22Rv1 (cell line): Measurements from ENCODE around the gene CFAP45.

ENCODE experiments used
- H3K27ac ChIP-seq: fragments of 450-650 bp; 2 replicates; pipeline ENCODE4 v1.5.1; 2017
- ZFX ChIP-seq: fragments of 450-650 bp; IDR thresholded peaks from 2 replicates; pipeline ENCODE4 v1.6.1; 2017; ENCODE audit warnings: antibody characterized with exemption, borderline replicate concordance
- TF ChIP-seq, protein P1 (sequence below): fragments of 450-650 bp; IDR thresholded peaks from 2 replicates; pipeline ENCODE4 v1.5.1; 2017; ENCODE audit warnings: mild to moderate bottlenecking

CFAP45 gene

DNA sequence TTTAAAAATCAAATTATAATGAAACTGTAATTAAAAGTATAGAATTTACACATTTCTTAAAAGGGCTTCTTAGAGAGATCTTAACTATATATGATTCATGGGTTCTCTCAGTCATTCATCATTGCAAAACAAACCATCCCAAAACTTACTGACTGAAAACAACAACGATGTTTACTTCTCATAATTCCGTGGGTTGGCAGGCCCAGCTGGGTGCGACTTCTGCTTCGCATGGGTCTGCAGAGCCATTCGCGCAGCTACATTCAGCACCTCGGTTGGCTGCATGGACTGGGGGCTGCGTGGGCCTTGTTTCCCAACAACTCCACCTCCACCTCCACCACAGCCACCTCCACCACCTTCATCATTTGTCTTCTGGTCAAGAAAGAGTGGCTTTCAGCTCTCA lies 69.2 kb downstream of the CFAP45 start:
- no peak overlapping the region for H3K27ac ChIP-seq
- TF ChIP-seq, protein P1, sequence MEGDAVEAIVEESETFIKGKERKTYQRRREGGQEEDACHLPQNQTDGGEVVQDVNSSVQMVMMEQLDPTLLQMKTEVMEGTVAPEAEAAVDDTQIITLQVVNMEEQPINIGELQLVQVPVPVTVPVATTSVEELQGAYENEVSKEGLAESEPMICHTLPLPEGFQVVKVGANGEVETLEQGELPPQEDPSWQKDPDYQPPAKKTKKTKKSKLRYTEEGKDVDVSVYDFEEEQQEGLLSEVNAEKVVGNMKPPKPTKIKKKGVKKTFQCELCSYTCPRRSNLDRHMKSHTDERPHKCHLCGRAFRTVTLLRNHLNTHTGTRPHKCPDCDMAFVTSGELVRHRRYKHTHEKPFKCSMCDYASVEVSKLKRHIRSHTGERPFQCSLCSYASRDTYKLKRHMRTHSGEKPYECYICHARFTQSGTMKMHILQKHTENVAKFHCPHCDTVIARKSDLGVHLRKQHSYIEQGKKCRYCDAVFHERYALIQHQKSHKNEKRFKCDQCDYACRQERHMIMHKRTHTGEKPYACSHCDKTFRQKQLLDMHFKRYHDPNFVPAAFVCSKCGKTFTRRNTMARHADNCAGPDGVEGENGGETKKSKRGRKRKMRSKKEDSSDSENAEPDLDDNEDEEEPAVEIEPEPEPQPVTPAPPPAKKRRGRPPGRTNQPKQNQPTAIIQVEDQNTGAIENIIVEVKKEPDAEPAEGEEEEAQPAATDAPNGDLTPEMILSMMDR = no peak
- no peak for TF ChIP-seq ZFX

DNA sequence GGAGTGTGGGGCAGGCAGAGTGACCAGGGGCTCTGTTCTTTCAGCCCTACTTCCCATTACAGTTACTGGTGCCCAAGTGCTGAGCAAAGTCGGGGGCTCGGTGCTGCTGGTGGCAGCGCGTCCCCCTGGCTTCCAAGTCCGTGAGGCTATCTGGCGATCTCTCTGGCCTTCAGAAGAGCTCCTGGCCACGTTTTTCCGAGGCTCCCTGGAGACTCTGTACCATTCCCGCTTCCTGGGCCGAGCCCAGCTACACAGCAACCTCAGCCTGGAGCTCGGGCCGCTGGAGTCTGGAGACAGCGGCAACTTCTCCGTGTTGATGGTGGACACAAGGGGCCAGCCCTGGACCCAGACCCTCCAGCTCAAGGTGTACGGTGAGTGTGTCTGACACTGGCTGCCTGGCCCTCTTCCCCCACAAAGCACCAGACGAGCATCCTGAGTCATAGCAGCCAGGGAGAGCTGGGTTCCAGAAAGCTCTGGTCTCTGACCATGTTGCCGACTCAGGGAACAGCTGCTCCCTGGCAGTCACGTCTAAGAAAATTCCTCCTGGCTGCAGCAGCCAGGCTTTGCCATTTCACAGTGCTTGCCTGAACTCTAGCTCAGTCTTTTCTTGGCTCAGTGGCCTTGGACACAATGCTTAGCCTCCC lies 70.0 kb downstream of the CFAP45 start:
- H3K27ac ChIP-seq = no peak overlapping the region
- no peak for TF ChIP-seq ZFX
- TF ChIP-seq, protein P1 = no peak

DNA sequence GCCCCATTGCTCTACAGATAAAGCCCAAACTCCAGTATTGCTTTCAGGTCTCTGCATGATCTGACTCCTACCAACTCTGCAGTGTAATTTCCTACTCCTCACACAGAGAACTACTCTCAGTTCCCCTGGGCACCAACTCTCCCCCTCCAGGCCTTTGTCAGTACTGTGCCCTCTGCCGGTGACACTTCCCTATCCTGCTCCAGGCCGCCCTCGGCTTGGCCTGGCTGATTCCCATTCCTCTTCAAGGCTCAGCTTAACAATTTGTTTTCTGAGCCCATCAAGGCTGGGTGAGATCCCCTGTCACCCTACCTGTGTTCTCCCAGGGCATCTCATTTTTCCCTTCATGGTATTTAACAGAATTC lies 70.7 kb downstream of the CFAP45 start:
- H3K27ac ChIP-seq = no peak overlapping the region
- TF ChIP-seq ZFX = no peak
- TF ChIP-seq, protein P1 = peak; percentile 80

DNA sequence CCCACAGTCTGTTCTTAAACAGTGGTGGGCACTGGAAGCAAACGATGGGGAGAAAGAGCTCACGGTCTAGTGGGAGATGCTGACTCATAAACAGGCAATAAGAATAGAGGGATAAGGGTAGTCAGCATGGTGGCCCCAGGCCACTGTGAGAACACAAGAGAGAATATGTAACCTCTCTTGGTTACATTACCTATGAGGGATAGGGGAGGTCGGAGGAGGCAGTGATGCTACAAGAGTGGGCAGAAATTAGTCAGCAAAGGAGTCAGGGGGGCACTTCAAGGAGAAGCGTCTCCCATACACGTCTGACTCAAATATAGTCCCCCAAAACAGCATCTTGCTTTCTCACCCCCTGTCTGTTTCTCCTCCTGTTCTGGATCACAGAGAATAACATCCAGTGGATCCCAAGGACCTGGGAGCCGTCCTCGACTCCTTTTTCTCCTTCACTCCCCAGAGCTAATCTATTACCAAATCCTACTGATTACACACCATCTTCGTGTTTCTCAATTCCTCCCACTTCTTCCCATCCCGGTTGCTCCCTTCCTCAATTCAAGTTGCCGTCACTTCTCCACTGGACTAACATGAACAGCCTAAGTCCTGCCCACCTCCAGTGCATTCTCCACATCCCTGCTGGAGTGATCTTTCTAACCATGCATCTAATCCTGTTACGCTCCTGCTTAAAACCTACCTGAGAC lies 71.2 kb downstream of the CFAP45 start:
- TF ChIP-seq ZFX = no peak
- TF ChIP-seq, protein P1 = no peak
- no peak overlapping the region for H3K27ac ChIP-seq

DNA sequence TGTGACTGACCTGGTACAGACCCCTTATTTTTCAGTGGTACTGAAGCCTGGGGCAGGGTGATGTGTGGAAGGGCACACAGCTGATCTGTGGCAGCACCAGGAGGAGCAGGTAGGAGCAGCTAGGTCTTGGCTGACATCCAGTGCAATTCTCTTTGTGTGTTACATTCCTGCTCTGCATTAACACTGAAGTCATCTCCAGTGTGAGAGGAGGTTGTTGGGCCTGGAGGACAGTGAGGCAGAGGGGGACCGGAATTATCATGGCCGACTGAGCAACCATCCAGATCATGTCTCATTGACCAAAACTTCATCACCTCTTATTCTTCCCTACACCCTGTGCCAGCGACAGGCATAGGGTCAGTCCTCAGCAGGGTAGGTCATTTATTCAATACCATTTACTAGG lies 71.8 kb downstream of the CFAP45 start:
- no peak overlapping the region for H3K27ac ChIP-seq
- no peak for TF ChIP-seq ZFX
- TF ChIP-seq, protein P1 = no peak

DNA sequence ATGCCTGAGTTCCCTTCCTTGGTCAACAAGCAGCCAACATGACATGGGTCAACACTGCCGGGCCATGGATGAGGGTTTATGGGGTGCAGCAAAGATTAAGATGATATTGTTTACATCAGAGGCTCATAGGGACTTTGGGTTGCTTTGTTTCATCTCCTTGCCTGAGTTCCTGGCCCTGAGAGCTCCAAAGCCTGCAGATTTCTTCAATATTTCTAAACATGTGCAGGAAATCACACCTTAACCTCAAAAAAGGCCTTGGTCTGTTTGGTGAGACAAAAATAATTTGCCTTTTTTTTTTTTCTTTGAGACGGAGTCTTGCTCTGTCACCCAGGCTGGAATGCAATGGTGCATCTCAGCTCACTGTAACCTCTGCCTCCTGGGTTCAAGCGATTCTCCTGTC lies 72.4 kb downstream of the CFAP45 start:
- TF ChIP-seq ZFX = no peak
- TF ChIP-seq, protein P1 = no peak
- no peak overlapping the region for H3K27ac ChIP-seq

DNA sequence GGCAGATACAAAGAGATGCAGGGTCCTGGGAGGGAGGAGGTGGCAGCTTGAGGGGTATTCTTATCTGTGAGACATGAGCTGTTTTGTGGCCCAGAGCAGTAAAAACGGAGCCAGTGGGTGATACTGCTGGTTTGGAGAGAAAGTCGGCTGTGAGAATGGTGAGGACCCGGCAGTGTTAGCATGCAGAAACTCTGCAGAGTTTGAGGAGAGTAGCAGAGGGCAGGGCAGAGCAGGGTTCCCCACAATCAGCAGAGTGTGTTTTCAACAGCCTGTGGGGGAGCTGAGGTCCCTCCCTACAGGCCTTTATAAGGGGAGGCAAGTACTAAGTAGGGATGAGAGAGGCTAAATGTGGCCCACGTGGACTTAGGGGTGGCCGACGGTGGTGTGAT lies 72.9 kb downstream of the CFAP45 start:
- no peak for TF ChIP-seq ZFX
- TF ChIP-seq, protein P1 = no peak
- no peak overlapping the region for H3K27ac ChIP-seq
